ENCODE results near the gene AUH.

DNA sequence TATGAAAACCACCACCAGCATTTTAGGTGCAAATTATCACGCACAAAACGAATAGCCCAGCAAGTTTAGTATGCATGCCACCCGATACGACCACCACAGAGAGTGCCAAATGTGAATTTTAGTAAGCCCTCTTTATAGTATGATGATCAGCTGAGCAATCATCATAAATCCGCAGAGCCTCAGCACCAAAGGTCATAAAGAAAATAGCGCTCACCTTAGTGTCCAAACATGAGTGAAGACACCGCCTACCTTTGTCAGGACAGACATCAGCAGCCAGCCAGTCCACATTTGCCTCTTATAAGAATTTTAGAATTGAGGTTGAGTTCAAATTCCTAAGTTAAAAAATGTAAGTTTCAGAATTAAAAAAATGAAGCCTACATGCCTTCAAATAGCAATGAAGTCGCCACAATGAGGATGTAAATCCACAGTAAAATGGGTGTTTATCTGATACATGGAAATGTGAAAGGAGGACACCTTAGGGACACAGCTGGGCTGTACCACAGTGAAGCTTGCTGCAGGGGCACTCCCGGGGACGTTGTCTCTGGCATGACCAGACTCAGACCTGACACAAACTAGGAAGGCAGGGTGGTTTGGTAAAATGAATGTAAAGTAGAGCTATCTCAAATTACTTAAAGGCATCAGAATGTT, 149.0 kb downstream of the AUH start:
- TF ChIP-seq, protein P1, sequence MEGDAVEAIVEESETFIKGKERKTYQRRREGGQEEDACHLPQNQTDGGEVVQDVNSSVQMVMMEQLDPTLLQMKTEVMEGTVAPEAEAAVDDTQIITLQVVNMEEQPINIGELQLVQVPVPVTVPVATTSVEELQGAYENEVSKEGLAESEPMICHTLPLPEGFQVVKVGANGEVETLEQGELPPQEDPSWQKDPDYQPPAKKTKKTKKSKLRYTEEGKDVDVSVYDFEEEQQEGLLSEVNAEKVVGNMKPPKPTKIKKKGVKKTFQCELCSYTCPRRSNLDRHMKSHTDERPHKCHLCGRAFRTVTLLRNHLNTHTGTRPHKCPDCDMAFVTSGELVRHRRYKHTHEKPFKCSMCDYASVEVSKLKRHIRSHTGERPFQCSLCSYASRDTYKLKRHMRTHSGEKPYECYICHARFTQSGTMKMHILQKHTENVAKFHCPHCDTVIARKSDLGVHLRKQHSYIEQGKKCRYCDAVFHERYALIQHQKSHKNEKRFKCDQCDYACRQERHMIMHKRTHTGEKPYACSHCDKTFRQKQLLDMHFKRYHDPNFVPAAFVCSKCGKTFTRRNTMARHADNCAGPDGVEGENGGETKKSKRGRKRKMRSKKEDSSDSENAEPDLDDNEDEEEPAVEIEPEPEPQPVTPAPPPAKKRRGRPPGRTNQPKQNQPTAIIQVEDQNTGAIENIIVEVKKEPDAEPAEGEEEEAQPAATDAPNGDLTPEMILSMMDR (IDR thresholded peaks at IDR 0.05; ENCODE audit: poor library complexity, severe bottlenecking) = no peak
- TF ChIP-seq SMC3 (conservative IDR thresholded peaks at IDR 0.05; ENCODE audit: poor library complexity) (no peak), MXI1 (conservative IDR thresholded peaks at IDR 0.05; ENCODE audit: poor library complexity, severe bottlenecking) (no peak), EZH2 (IDR thresholded peaks at IDR 0.05; ENCODE audit: borderline replicate concordance, insufficient read depth, low read length, poor library complexity, severe bottlenecking) (no peak), EP300 (conservative IDR thresholded peaks at IDR 0.05; ENCODE audit: poor library complexity, severe bottlenecking) (no peak), POLR2AphosphoS5 (IDR thresholded peaks at IDR 0.05) (no peak)
